Measurements from ENCODE around the gene NFYC. TPM values are rescaled to one million over a fixed set of nuclear protein-coding genes. Genes with fewer than 3 reads are reported as not detected.
A peak's percentile ranks its signal among the peaks of the same experiment; 100 is the strongest.
"Not testable (repeated sequence)": the region's sequence is repeated elsewhere in the genome, so short reads cannot be mapped to it uniquely, and the experiment has no call there.

The NFYC gene
- polyA plus RNA-seq, 1 donor, result 66.0 TPM

DNA sequence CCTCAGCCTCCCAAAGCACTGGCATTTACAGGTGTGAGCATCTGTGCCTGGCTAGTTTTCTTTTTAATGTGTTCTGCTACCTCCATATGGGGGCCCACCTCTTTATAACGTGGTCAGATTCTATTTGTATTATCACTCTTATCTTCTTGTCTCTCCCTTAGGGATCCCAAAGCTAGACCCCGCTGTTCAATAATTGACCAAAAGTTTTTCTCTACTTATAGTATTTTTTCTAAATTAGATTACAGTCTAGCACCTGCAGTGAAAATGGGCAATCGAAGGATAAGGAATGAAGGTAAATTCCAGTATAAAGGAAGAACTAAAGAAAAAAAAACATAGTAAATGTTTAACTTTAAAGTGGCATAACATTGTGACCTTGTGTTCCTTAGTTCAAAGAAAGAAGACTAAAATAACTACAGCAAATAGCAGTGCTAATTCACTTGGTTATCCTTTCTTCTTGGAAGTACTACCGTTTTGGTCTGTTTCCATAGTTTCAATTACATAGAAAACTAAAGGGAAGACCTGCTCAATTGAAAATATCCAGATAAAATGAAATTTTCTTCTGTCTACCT is 24.1 kb downstream of the NFYC start:
- WGBS (ENCODE audit: insufficient coverage, low lambda C conversion rate), result 19% methylated on average over 2 of the region's 4 CpGs
- peaks cover 3% of the 10 kb centered on the region for H3K36me3 ChIP-seq (ENCODE audit: control insufficient read depth, insufficient read depth, low read length)
- peaks cover 29% of the 10 kb centered on the region for H3K4me1 ChIP-seq (ENCODE audit: control insufficient read depth, insufficient read depth, low read length)
- DNase-seq, result peak in 1 of 2 donors; percentile 49
- peak overlapping the region; percentile 44 for H3K27ac ChIP-seq (ENCODE audit: low read length)
- H3K4me3 ChIP-seq (ENCODE audit: low read length), result no peak overlapping the region
- H3K9me3 ChIP-seq (ENCODE audit: control insufficient read depth, low read depth, low read length), result no peaks in the 10 kb centered on the region
- H3K27me3 ChIP-seq (ENCODE audit: control insufficient read depth, insufficient read depth, low read length), result no peaks in the 10 kb centered on the region

DNA sequence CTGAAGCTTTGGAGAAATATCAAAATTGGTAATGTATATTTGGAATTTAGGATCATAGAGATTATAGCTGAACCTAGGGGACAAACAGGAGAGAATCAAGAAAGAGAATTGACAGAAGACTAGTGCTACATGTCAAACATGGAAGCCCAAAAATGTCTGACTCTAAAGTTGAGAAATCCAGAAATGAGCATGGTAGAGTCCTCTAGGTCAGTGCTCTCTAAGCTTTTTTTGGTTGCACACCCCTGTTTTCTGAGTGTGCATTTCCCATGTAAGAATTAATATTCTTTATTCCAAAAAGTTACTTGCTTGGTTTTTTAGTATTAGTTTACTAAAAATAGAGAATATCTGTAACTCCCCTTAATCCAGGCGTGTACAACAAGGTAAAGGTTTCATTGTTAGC is 25.6 kb downstream of the NFYC start:
- no CpG with 5 or more reads among the region's 1 CpG for WGBS (ENCODE audit: insufficient coverage, low lambda C conversion rate)
- peaks cover 3% of the 10 kb centered on the region for H3K36me3 ChIP-seq (ENCODE audit: control insufficient read depth, insufficient read depth, low read length)
- H3K4me3 ChIP-seq (ENCODE audit: low read length), result no peak overlapping the region
- peak overlapping the region; percentile 10 for H3K27ac ChIP-seq (ENCODE audit: low read length)
- H3K27me3 ChIP-seq (ENCODE audit: control insufficient read depth, insufficient read depth, low read length), result no peaks in the 10 kb centered on the region
- no peak for DNase-seq
- no peaks in the 10 kb centered on the region for H3K9me3 ChIP-seq (ENCODE audit: control insufficient read depth, low read depth, low read length)
- H3K4me1 ChIP-seq (ENCODE audit: control insufficient read depth, insufficient read depth, low read length), result peaks cover 37% of the 10 kb centered on the region

DNA sequence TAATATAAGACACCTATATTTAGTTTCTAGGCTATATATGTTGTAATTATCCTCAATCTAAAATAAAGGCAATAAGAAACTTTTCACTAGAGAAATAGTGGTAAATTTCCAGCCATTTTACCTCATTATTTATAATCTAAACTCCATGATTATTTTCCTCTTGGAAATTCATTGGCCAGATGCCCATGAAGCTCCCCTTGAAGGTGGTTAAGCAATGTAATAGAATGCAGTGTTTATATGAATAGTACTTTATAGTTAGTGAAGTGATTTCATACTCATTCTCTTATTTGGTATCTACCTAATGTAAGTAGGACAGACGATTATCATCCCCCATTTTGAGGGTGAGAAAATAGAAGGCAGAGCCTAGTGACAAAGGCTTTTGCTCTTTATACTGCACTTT is 26.5 kb downstream of the NFYC start:
- H3K27me3 ChIP-seq (ENCODE audit: control insufficient read depth, insufficient read depth, low read length), result no peaks in the 10 kb centered on the region
- WGBS (ENCODE audit: insufficient coverage, low lambda C conversion rate), result no CpG with 5 or more reads among the region's 1 CpG
- no peaks in the 10 kb centered on the region for H3K9me3 ChIP-seq (ENCODE audit: control insufficient read depth, low read depth, low read length)
- H3K36me3 ChIP-seq (ENCODE audit: control insufficient read depth, insufficient read depth, low read length), result peaks cover 3% of the 10 kb centered on the region
- peaks cover 37% of the 10 kb centered on the region for H3K4me1 ChIP-seq (ENCODE audit: control insufficient read depth, insufficient read depth, low read length)
- H3K4me3 ChIP-seq (ENCODE audit: low read length), result no peak overlapping the region
- H3K27ac ChIP-seq (ENCODE audit: low read length), result no peak overlapping the region
- DNase-seq, result no peak

DNA sequence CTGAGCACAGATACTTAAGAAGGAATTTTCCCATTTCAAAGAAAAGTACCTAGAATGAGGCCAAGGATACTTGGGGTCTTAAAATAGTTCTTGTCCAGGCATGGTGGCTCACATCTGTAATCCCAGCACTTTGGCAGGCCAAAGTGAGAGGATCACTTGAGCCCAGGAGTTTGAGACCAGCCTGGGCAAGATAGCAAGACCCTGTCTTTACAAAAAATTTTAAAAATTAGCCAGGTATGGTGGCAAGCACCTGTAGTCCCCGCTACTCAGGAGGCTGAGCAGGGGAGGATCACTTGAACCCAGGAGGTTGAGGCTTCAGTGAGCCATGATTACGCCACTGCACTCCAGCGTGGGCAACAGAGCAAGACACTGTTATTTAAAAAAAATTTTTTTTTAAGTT is 29.0 kb downstream of the NFYC start:
- WGBS (ENCODE audit: insufficient coverage, low lambda C conversion rate), result 100% methylated on average over 2 of the region's 3 CpGs
- DNase-seq, result no peak
- no peak overlapping the region for H3K27ac ChIP-seq (ENCODE audit: low read length)
- no peaks in the 10 kb centered on the region for H3K27me3 ChIP-seq (ENCODE audit: control insufficient read depth, insufficient read depth, low read length)
- H3K36me3 ChIP-seq (ENCODE audit: control insufficient read depth, insufficient read depth, low read length), result peaks cover 7% of the 10 kb centered on the region
- no peak overlapping the region for H3K4me3 ChIP-seq (ENCODE audit: low read length)
- no peaks in the 10 kb centered on the region for H3K9me3 ChIP-seq (ENCODE audit: control insufficient read depth, low read depth, low read length)
- peaks cover 32% of the 10 kb centered on the region for H3K4me1 ChIP-seq (ENCODE audit: control insufficient read depth, insufficient read depth, low read length)

DNA sequence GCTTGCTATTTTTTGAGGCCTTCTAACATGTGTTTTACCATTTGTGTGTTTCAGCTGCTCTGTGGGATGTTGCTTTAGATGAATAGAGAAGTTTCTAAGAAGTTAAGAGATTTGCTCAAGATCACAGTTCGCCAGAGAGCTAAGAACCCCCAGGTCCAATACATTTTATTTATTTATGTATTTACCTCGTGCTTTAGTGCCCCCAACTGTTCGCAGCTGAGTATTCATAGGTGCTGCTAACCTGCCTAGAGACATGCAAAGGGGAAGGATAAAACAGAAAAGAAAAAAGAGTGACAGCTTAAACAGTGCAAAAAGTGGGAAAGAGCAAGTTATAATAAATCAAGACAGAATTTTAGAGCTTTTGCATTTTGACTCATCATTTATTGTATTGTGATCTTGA is 31.1 kb downstream of the NFYC start:
- H3K4me1 ChIP-seq (ENCODE audit: control insufficient read depth, insufficient read depth, low read length), result peaks cover 19% of the 10 kb centered on the region
- H3K36me3 ChIP-seq (ENCODE audit: control insufficient read depth, insufficient read depth, low read length), result peaks cover 9% of the 10 kb centered on the region
- H3K27ac ChIP-seq (ENCODE audit: low read length), result no peak overlapping the region
- H3K9me3 ChIP-seq (ENCODE audit: control insufficient read depth, low read depth, low read length), result no peaks in the 10 kb centered on the region
- DNase-seq, result no peak
- WGBS (ENCODE audit: insufficient coverage, low lambda C conversion rate), result no CpG with 5 or more reads among the region's 3 CpGs
- no peak overlapping the region for H3K4me3 ChIP-seq (ENCODE audit: low read length)
- H3K27me3 ChIP-seq (ENCODE audit: control insufficient read depth, insufficient read depth, low read length), result no peaks in the 10 kb centered on the region

DNA sequence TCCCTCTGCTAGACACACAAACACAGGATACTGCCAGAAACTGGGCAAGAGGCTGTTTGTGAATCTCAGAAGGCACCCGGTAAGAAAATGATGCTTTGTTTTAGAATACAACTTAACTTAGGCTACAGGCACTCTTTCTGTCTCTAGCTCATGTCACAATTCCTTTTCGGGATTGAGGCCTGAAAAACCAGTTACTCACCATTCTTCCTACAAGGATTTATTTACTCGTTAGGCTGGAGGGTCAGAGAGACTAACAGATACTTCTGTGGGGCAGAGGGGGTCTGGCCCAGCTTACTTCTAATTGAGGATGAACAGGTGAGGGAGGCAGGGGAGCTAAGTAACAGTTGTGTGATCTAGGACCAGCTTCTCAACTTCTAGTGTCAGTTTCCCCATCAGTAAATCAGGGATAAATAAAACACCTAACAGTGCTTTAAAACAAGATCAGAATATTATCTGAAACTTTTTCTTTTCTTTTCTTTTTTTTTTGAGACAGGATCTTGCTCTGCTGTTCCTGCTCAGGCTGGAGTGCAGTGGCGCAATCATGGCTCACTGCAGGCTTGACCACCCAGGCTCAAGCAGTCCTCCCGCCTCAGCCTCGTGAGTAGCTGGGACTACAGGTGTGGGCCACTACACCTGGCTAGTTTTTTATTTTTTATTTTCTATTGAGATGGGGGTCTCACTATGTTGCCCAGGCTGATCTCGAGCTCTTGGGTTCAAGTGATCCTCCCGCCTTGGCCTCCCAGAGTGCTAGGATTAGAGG is 31.9 kb downstream of the NFYC start:
- Histone ChIP-seq H3K27ac (ENCODE audit: low read length) (no peak overlapping the region), H3K4me1 (ENCODE audit: control insufficient read depth, insufficient read depth, low read length) (peaks cover 15% of the 10 kb centered on the region), H3K36me3 (ENCODE audit: control insufficient read depth, insufficient read depth, low read length) (peaks cover 9% of the 10 kb centered on the region), H3K4me3 (ENCODE audit: low read length) (no peak overlapping the region), H3K9me3 (ENCODE audit: control insufficient read depth, low read depth, low read length) (no peaks in the 10 kb centered on the region), H3K27me3 (ENCODE audit: control insufficient read depth, insufficient read depth, low read length) (no peaks in the 10 kb centered on the region)
- 70% methylated on average over 2 of the region's 8 CpGs for WGBS (ENCODE audit: insufficient coverage, low lambda C conversion rate)
- no peak for DNase-seq

DNA sequence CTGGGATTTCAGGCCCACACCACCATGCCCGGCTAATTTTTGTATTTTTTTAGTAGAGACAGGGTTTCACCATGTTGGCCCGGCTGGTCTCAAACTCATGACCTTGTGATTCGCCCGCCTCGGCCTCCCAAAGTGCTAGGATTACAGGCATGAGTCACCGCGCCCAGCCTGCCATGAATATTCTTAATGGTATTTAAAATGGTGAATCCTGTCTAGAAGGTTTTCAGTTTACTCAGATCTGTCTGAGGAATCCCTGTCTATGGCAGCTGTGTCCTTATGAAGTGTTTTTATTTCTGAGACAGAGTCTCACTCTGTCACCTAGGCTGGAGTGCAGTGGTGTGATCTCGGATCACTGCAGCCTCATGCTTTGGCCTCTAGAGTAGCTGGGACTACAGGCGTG is 36.2 kb downstream of the NFYC start:
- H3K36me3 ChIP-seq (ENCODE audit: control insufficient read depth, insufficient read depth, low read length); H3K9me3 ChIP-seq (ENCODE audit: control insufficient read depth, low read depth, low read length); H3K4me3 ChIP-seq (ENCODE audit: low read length); H3K27me3 ChIP-seq (ENCODE audit: control insufficient read depth, insufficient read depth, low read length); H3K4me1 ChIP-seq (ENCODE audit: control insufficient read depth, insufficient read depth, low read length); H3K27ac ChIP-seq (ENCODE audit: low read length); DNase-seq: not testable (repeated sequence)
- WGBS (ENCODE audit: insufficient coverage, low lambda C conversion rate), result no CpG with 5 or more reads among the region's 9 CpGs

DNA sequence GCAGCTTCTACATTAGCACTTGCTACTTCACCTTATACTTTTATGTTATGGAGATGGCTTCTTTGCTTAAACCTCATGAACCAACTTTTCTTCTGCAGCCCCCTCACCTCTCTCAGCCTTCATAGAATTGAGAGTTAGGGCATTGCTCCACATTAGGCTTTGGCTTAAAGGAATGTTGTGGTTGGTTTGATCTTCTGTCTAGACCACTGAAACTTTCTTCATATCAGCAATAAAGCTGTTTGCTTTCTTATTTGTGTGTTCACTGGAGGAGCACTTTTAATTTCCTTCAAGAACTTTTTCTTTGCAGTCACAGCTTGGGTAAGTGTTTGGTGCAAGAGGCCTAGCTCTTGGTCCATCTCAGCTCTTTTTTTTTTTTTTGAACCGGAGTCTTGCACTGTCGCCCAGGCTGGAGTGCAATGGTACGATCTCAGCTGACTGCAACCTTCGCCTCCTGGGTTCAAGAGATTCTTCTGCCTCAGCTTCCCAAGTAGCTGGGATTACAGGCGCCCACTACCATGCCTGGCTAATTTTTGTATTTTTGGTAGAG is 37.9 kb downstream of the NFYC start:
- not testable (repeated sequence) for H3K36me3 ChIP-seq (ENCODE audit: control insufficient read depth, insufficient read depth, low read length); H3K4me3 ChIP-seq (ENCODE audit: low read length); DNase-seq; H3K9me3 ChIP-seq (ENCODE audit: control insufficient read depth, low read depth, low read length); H3K27me3 ChIP-seq (ENCODE audit: control insufficient read depth, insufficient read depth, low read length); H3K4me1 ChIP-seq (ENCODE audit: control insufficient read depth, insufficient read depth, low read length)
- H3K27ac ChIP-seq (ENCODE audit: low read length), result peak overlapping the region; percentile 71
- no CpG with 5 or more reads among the region's 5 CpGs for WGBS (ENCODE audit: insufficient coverage, low lambda C conversion rate)

DNA sequence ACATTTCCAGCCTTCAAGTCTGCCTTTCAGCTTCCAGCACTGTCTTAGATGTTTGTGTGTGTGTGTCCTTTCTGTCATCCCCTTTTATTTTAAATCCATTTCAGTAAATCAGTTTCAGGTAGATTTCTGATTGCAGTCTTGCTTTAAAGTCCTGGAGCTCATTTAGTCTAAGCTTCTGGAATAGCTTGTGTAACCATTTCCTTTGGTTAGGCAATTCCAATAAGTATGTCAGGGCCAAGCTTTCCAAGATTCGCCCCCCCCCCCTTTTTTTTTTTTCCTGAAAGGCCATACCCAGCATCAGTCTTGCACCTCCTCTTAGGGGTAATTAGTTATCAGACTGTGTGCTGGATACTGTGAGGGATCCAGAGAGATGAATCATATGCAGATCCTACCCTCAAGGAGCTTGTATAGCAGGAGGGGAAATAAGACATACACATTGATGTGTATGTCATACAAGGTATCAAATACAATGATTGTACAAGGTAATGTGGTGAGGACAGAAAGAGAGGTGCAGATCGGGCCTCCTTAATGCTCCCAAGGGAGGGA is 41.3 kb downstream of the NFYC start:
- Histone ChIP-seq H3K27ac (ENCODE audit: low read length) (no peak overlapping the region), H3K4me1 (ENCODE audit: control insufficient read depth, insufficient read depth, low read length) (peaks cover 10% of the 10 kb centered on the region), H3K4me3 (ENCODE audit: low read length) (no peak overlapping the region), H3K36me3 (ENCODE audit: control insufficient read depth, insufficient read depth, low read length) (no peaks in the 10 kb centered on the region), H3K9me3 (ENCODE audit: control insufficient read depth, low read depth, low read length) (no peaks in the 10 kb centered on the region), H3K27me3 (ENCODE audit: control insufficient read depth, insufficient read depth, low read length) (no peaks in the 10 kb centered on the region)
- no peak for DNase-seq
- 100% methylated on average over 1 of the region's 2 CpGs for WGBS (ENCODE audit: insufficient coverage, low lambda C conversion rate)

DNA sequence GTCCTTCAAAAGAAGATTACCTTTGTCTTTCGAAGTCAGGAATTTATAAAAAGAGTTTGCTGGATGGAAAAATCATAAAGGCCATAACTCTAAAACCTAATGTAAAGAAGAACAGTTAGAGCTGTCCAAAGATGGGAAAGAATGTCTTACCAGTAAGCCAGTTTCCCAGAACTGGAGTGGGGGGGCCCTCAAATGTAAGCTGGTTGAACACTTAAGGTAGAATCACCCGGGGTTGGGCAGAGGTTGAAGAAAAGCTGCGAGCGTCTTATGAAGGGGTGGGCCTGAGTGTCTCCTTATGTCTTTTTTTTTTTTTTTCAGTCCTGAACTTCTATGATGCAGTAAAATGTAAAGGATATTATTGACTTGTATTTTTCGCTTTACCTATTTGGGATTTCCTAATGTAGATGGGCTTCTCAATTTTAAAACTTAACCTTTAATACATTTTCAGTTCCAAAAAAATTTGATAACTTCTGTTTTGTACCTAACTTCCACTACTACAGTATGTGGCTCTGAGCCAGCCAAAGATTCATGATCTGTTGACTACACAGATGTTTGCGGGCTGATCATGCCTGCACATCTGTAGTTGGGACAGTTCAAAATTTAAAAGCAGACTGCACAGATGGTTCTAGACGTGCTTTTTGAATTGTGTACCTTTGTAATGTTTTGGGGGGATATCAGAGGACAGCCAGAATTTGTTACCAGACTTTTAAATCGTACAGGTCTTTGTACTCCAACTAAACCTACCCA is 43.6 kb downstream of the NFYC start:
- no peaks in the 10 kb centered on the region for H3K27me3 ChIP-seq (ENCODE audit: control insufficient read depth, insufficient read depth, low read length)
- DNase-seq, result no peak
- H3K36me3 ChIP-seq (ENCODE audit: control insufficient read depth, insufficient read depth, low read length), result peaks cover 14% of the 10 kb centered on the region
- H3K4me3 ChIP-seq (ENCODE audit: low read length), result no peak overlapping the region
- H3K4me1 ChIP-seq (ENCODE audit: control insufficient read depth, insufficient read depth, low read length), result peaks cover 4% of the 10 kb centered on the region
- no peak overlapping the region for H3K27ac ChIP-seq (ENCODE audit: low read length)
- H3K9me3 ChIP-seq (ENCODE audit: control insufficient read depth, low read depth, low read length), result no peaks in the 10 kb centered on the region
- WGBS (ENCODE audit: insufficient coverage, low lambda C conversion rate), result 80% methylated on average over 1 of the region's 8 CpGs

Measured in large intestine (tissue), 3 donors.